Measurements from ENCODE around the gene ZNF485.
"Not testable (repeated sequence)": the region's sequence is repeated elsewhere in the genome, so short reads cannot be mapped to it uniquely, and the experiment has no call there.

ZNF485 gene

DNA sequence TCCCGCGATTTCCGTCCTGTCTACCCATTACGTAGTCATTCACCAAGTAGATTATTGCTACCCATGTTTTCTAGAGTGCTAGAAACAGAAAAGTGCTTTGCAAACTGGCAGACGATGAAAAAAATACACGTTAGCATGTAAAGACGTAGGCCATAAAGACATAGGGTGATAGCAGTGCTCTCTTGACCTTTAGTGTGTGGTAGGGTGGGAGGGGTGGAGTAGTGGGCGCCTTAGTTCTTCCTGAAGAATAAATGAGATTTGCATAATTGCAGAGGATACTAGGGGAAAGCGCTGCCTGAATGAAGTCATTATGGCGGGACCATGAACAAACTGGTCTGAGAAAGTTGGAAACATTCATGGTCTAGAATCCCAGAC lies 948 bp downstream of the ZNF485 start:
- no peak for DNase-seq

DNA sequence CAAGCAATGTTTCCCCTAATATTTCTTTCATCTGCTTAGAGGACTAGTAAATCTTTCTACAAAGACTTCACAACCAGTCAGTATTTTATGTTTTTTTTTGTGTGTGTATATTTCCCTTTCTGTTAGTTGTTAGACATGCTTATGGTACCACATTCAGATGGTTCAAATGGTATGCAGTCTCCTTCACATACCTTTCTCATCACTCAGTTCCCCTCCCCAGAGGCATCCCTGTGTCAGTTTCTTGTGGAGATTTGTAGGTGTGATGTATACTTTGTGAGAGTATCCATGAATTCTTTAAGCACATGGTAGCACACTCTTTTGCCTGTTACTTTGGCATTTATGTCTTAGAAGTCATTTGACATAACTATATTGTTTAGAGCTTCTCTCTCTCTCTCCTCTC lies 4.4 kb downstream of the ZNF485 start:
- DNase-seq = no peak

- no peak for DNase-seq
Measured at GRCh38 chr10:43616697-43617370, 10.6 kb downstream of the ZNF485 start.

- no peak for DNase-seq
Measured at GRCh38 chr10:43619368-43619767, 13.1 kb downstream of the ZNF485 start.

GRCh38 chr10:43622038-43622437 lies 15.8 kb downstream of the ZNF485 start:
- no peak for DNase-seq

GRCh38 chr10:43623351-43623750 lies 17.1 kb downstream of the ZNF485 start:
- peak; percentile 8 for DNase-seq

GRCh38 chr10:43627942-43628341 lies 21.7 kb downstream of the ZNF485 start:
- DNase-seq = no peak

DNA sequence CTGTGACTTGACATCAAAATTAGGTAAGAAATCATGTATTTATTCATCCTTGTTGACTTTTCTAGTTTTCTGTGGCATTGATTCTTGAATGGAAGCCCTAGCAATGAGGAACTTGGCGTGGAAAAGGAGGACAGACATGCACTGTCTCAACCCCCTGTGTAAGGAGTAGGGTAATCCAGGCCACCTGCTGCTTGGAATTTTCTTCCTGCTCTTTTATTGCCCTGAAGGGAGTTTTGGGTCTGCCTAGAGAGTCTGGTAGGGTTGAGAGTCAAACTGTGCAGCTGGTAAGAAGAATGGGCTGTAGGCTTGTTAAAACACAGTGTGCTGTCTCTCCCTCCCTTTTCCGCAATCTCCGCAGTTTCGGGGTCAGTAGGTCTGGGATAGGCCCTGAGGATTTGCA lies 22.7 kb downstream of the ZNF485 start:
- DNase-seq = no peak

DNA sequence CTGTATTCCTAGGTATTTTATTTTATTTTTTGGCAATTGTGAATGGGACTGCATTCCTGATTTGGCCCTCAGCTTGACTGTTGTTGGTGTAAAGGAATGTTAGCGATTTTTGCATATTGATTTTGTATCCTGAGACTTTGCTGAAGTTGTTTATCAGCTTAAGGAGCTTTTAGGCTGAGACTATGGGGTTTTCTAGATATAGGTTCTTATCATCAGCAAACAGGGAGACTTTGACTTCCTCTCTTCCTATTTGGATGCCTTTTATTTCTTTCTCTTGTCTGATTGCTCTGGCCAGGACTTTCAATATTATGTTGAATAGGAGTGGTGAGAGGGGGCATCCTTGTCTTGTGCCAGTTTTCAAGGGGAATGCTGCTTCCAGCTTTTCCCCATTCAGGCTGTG lies 29.6 kb downstream of the ZNF485 start:
- DNase-seq = not testable (repeated sequence)

- DNase-seq = no peak
Measured at GRCh38 chr10:43640603-43641002, 34.4 kb downstream of the ZNF485 start.

DNA sequence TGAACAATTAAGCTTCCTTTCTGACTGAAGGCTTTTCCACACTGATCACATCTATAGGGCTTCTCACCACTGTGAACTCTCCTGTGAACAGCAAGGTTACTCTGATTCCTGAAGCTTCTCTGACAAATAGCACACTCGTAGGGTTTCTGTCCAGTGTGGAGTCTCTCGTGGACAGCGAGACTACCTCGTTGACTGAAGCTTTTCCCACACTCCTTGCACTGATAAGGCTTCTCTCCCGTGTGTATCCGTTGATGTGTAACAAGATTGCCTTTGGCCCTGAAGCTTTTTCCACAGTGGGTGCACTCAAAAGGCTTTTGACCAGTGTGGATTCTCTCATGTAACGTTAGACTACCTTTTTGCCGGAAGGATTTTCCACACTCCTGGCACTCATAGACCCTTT lies 38.0 kb downstream of the ZNF485 start:
- no peak for DNase-seq

- no peak for DNase-seq
Measured at GRCh38 chr10:43645866-43646265, 39.6 kb downstream of the ZNF485 start.

GRCh38 chr10:43647576-43647975 lies 41.3 kb downstream of the ZNF485 start:
- no peak for DNase-seq

DNA sequence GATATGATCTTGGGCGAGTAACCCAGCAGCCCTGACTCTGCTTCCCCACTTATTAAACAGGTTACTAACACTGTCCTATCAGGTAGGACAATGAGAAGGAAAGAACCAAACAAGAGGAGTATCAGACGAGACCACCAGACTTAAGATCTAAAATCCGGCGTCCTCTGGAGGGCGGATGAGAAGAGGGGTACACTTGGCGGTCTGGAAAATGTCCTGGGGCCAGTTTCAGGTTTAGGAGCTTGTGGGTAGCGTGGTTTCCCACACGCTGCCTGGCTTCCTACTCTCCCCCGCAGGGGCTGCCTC lies 41.8 kb downstream of the ZNF485 start:
- DNase-seq = no peak

DNA sequence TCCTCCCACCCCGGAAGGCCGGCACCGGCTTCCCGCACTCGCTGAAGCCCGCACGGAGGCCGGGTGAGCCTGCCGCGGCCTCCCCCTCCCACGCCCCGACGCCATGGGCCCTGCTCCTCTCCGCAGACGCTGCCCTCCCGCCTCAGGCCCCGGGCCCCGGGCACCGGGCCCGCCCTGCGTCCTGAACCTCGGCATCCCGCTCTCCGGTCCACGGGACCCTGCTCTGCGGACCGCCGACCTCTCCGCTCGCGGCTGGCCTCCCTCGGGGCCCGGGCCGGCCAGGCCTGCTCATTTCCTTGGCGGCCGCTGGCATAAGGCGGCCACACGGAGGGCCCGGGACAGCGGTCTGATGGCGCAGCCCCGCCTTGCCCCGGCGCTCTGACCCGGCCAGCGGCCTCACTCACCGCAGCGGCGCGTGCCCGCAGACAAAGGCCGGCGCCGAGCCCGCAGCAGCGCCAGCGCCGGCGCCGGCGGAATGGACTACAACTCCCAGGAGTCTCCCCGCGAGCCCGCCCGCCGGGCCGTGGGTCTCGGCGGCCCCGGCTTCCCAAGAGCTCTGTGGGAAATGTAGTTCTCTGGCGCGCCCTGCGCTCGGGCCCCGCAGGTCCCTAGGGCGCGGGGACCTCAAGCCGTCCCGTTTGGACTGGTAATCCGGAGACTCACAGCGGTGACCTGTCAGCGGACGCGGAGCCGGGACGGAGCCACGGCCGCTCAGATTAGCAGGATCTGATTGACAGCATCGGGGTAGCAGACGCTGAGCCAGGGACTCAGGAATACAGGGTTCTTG lies 42.4 kb downstream of the ZNF485 start, which contains the start of gene ZNF32:
TSS of gene ZNF32 (minus strand) at position 484 of the 787 bp plus-strand sequence. CDS start 2,748 bp downstream, outside the sequence.
- peak; percentile 46 for DNase-seq

DNA sequence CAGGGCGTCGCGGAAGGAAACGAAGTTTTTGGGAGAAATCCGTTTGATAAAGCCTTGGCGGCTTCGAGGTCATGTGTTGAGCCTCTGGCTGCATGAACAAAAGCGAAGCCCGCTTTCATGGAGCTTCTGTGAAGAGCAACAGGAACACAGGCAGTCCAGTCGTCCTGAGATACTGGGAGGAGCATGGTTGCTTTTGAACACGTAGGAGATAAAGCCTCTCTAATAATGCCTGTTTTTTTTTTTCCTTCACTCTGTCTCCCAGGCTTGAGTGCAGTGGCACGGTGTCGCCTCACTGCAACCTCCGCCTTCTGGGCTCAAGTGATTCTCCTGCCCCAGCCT lies 42.9 kb downstream of the ZNF485 start:
- no peak for DNase-seq

- DNase-seq = no peak
Measured at GRCh38 chr10:43653746-43654145, 47.5 kb downstream of the ZNF485 start.

DNA sequence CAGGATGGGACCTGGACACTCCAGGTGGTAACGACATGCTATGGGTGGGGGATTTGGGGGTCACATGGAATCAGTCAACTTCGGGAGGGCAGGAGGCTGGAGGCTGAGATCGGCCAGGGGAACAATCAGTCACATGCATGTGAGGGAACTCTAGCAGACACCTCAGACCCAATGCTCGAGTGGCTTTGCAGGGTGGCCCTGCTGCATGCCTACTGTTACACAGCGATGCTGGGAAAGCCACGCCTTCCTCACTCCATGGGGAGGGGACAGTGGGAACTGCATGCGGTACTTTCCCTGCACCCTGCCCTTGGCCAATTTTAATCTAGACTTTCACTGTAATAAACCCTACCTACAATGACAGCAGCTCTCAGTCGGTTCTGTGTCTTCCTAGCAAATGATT lies 49.1 kb downstream of the ZNF485 start:
- no peak for DNase-seq

DNA sequence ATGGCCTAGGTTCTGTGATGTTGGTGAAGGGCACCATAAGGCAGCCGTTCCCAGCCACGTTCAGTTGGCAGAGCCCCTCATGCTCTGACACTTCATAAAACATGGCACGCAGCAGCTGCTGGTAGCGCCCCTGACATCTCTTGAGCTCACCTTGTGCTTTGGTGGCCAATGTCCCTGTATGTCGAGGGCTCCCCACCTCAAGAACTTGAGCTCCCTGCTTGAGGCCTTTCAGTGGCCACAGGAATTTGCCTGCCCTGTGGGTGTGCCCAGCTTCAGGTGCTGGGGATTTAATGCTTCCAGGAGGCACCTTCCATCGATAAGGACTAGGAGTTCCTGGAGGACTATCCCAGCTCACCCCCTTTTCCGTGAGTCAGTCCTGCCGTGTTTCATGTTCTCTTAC lies 52.0 kb downstream of the ZNF485 start:
- DNase-seq = no peak

DNA sequence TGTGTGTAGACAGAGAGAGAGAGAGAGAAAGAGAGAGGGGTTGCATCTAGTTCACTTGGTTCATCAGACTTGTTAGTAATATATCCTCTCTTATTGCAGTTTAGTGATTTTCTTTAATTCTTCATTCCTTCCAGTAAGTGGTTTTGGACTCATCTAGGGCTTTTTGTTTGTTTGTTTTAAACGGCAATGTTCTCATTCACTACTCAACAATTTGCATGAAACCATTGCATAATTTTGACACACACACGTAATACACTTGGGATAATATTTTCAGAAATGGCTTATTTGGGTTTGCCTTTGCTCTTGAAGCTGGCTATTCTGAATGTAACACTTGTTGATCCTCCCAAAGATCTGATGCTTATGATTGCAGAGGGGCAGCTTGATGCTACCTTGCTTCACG lies 58.8 kb downstream of the ZNF485 start:
- DNase-seq = no peak

DNA sequence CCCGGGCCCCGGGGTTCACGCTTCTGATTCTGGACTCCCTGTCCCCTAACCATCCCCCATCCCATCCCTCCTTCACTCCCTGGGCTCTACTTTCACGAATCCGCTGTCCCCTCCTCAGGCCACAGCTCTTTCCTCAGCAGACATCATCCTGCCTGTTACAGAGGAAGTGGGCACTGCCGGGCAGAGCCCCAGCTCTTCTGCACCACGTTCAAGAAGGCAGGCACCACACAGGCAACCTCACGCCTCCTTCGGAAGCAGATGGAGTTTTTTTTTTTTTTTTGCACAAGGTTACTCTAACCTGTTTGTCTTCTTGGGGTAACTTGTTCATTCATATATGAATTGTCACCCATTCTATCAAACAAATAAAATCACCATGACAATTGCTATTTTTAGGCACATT lies 60.3 kb downstream of the ZNF485 start:
- no peak for DNase-seq

DNA sequence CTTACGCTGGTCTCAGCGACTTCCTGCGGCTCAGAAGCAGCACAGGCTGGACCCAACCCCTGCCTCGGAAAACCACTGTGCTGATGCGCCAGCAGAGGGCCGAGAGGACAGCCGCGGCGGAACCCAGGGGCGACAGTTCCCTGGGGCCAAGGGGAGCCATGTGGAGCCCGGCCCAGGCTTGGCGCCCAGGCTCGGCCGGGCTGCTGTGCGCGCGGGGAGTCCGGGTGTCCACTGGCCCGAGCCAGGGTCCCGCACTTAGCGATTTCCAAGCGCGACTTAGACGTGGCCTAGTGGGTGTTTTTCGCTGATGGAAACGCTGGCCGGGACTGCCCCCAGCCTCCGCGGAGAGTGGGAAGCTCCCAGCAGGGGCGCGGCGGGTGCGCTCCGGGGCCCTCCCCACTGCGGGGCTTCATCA lies 61.1 kb downstream of the ZNF485 start:
- DNase-seq = no peak
